HTR-8/SVneo (cell line): ENCODE measurements around the gene PPIP5K1.

Source experiments
- DNase-seq: peaks from one replicate; pipeline ENCODE4 v3.0.0; 2011; ENCODE audit warnings: low spot score, mixed read lengths; ENCODE audit not compliant: insufficient read length
- FAIRE-seq: peaks from 2 replicates; lab custom pipeline; 2011; peaks lifted over from hg19 to GRCh38; lab: Jason Lieb, UNC

Gene PPIP5K1

DNA sequence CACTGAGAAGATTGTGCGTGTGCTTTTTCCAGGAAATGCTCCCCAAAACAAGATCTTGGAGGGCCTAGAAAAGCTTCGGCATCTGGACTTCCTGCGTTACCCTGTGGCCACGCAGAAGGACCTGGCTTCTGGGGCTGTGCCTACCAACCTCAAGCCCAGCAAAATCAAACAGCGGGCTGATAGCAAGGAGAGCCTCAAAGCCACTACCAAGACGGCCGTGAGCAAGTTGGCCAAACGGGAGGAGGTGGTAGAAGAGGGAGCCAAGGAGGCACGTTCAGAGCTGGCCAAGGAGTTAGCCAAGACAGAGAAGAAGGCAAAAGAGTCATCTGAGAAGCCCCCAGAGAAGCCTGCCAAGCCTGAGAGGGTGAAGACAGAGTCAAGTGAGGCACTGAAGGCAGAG is 67.8 kb downstream of the PPIP5K1 start:
- FAIRE-seq, result no peak
- no peak for DNase-seq

DNA sequence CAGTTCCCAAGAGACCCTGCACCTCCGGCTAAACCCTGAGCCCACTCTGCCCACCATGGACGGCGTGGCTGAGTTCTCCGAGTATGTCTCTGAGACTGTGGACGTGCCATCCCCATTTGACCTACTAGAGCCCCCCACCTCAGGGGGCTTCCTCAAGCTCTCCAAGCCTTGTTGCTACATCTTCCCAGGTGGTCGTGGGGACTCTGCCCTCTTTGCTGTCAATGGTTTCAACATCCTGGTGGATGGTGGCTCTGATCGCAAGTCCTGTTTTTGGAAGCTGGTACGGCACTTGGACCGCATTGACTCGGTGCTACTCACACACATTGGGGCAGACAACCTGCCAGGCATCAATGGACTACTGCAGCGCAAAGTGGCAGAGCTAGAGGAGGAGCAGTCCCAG is 68.6 kb downstream of the PPIP5K1 start:
- DNase-seq (no peak), FAIRE-seq (no peak)

DNA sequence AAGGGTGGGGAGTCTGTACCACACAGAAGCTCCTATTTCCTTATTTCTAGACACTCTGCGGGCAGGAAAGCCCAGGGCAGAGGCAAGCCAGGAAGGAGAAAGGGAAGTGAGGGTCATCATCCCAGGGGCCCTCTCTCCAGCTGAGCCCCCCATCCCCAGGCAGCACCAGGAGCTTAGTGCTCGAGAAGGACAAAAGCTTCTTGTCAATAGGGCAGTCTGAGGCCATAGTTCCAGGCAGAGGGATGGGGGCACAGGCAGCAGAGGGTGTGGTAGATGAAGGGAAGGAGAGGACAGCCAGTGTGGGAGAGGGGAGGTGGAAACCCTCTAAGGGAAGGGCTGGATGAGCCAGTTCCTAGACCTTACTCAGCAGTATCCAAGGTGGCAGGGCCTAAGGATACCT is 69.9 kb downstream of the PPIP5K1 start:
- FAIRE-seq (no peak), DNase-seq (no peak)

DNA sequence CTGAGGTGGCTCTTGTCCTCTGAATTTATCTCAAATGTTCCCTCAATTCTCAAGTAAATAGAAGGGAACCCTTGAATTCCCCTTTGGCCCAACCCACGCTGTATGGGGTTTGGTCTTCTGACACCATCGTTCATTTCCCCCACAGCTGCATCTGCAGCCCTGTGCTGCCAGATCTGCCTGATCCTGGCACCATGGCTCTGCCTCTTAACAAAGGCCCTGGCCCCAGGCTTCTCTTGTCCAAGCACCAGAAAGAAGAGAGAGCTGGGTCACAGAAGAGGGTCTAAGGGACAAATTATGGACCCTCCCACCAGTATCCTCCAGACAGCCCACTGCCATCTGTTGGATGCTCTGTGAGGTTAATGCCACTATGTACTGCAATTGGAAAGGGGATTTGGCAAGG is 70.8 kb downstream of the PPIP5K1 start:
- DNase-seq, result no peak
- no peak for FAIRE-seq

DNA sequence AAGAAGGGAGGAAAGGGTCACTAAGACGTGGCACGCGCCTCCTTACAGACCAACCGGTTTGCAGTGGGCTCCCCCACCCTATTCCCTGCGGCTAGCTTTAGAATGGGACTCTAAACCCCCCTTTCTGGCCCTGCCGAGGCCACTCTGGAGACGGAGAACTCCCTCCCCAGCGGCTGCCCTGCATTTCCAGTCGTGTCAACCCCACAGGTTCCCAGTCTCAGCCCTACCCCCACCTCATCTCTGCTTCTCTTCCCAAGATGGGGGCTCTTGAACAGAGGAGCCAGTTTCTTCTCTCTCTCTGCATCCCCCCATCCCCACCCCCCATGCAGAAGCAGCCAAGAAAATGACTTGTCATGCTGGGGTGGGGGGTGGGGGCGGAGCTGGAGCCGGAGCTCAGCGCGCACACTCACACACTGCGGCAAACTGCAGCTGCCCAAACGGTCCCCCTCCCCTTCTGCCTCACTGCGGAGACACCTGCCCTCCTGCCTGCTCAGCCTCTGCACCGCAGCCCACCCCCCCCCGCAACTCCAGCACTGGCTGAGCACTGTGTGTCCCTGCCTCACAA is 71.7 kb downstream of the PPIP5K1 start:
- DNase-seq, result no peak
- FAIRE-seq, result no peak

DNA sequence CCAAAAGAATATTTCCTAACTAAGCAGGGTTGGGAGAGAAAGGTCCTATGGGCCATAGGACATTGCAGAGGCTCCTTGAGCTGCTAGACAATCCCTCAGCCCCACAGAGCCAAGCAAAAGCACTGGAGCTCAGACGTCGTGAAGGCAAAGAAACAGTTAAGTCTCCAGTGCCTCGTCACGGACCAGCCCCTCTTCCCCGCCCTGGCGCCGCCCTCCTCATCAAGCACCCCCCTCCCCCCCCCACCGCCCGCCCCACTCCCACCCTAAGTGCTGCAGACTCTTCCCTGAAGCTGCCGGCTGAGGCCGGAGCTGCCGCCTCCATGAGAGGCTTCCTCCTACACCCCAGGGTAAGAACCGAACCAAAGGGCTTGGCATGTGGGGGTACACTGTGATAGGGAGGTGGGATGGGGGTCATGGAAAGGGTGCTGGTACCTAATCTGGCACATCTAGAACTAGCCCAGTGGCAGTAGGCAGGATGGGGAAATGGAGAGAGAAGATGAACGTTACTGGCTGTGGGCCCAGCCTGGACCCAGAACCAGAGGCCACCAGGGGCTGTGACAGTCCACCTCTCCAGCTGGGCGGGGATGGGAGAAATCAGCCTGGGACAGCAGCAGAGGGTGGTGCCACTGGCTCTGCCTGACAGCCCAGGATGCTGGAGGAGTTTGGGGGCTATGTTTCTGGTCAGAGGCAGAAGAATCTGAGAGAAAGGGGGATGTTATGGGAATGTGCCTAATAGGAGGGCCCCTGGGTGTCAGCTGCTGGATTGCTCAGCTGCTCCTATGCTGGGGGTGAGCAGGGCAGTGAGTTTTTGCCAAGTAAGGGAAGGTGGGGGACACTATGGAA is 72.4 kb downstream of the PPIP5K1 start, which contains the start of gene MAP1A:
MAP1A (plus strand) TSS at position 255 of the 843 bp plus-strand sequence. CDS start 3,866 bp downstream, outside the sequence.
- no peak for DNase-seq
- FAIRE-seq, result no peak

DNA sequence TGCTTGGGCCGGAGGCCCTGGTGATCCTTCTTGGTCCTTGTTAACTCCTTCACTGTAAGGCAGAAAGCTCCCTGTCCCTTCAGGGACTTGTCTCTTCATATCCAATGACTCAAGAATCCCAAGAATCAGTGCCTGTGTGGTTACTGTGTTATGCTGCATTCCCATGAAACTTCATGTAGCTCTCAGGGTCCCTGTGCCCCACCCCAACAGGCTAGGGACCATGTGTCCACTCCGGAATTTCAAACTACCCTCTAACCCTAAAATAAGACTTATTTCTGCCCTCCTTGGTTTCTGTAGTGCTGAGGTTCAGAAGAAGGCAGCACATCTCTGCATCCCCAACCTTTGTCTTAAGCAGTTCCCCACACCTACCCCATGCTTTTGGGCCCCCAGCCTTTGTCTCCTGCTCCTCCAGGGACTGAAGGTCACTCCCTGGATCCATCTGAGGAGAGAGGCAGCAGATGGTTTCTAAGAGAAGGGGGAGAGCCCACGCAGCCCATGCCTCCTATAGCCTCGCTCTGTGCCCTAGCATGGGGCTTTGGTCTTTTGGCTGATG is 73.1 kb downstream of the PPIP5K1 start:
- no peak for DNase-seq
- FAIRE-seq, result no peak

DNA sequence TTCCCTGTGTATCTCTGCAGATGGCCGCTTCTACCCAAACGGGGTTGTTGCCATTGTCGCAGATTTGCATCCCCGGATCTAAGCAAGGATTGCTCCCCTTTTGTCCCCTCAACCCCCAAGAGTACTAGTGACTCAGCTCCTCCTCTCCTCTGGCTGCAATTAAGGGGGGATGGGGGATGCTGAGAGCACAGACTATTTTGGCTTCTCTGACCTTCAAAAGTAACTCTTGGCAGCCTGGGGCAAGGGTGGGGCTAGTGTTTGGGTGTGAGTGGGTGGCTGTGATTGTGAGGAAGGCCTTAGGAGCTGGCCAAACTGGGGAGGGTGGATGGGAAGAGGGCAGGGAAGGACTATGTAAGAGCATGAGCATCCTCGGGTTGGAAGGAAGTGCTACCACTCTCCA is 73.8 kb downstream of the PPIP5K1 start:
- FAIRE-seq, result no peak
- DNase-seq, result no peak

DNA sequence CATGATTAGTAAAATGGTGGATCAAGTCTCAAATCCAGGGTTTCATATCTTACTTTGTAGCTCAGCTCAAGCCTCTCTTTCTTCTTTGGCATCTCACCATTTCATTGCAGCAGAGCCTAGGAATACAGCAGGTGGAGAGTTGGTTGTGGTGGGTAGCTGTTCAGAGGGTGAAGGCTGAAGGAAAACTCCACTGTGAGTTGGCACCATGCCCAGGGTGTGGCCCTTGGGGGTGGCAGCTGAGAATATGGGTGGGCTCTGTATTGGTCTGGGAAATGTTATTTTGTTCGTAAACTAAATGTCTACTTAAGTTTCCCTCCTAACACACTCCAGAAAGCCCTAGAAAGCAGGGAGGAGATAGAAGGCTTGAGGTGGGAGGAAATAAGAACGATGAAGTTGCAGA is 74.3 kb downstream of the PPIP5K1 start:
- FAIRE-seq (no peak), DNase-seq (no peak)

DNA sequence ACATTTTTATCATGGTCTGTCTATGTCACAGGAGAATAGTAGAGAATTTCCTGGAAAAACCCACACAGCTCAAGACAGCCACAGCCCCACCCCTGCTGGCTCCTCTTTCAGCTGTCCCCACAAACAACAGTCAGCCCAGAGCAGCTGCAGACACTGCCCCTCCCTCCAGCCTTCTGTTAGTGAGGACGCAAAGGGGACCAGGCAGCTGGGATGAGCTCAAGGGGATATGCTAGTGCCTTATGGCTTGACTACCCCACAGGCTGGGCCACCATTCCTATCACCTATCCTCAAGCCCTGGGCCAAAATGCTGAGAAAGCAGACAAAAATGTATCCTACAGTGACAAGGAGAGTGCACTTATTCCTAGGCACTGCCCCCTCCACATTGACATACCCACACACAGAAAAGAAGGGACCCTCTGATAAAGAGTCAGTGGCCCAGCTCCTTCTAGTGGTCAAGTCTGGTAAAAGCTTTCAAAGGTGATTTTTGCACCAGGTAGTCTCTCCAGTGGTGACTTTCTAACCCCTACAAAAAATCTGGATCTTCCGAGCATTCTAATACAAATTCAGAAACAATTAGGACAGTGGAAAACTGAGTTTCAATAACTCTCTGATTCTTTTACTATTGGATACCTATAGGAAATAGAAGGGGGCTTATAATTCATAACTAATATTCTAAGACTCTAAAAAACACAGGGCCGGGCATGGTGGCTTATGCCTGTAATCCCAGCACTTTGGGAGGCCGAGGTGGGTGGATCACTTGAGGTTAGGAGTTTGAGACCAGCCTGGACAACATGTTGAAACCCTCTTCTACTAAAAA is 75.6 kb downstream of the PPIP5K1 start:
- FAIRE-seq (no peak), DNase-seq (no peak)

DNA sequence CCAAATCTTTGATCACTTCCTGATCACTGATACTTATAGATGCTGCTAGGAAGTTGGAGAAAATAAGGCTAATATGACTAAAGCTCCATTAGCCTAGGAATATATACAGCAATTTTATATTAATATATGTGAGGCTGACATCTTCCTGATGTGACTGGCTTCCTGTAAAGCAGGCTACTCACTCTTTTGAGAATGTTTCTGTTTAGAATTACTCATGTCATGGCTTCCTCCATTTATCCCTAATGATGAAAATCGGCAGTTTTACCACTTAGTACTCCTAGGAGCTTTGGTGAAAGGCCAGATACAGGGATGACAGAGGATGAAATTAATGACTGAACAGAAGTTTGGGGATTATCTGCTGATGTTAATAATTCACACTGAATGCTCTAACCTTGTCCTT is 76.5 kb downstream of the PPIP5K1 start:
- no peak for FAIRE-seq

DNA sequence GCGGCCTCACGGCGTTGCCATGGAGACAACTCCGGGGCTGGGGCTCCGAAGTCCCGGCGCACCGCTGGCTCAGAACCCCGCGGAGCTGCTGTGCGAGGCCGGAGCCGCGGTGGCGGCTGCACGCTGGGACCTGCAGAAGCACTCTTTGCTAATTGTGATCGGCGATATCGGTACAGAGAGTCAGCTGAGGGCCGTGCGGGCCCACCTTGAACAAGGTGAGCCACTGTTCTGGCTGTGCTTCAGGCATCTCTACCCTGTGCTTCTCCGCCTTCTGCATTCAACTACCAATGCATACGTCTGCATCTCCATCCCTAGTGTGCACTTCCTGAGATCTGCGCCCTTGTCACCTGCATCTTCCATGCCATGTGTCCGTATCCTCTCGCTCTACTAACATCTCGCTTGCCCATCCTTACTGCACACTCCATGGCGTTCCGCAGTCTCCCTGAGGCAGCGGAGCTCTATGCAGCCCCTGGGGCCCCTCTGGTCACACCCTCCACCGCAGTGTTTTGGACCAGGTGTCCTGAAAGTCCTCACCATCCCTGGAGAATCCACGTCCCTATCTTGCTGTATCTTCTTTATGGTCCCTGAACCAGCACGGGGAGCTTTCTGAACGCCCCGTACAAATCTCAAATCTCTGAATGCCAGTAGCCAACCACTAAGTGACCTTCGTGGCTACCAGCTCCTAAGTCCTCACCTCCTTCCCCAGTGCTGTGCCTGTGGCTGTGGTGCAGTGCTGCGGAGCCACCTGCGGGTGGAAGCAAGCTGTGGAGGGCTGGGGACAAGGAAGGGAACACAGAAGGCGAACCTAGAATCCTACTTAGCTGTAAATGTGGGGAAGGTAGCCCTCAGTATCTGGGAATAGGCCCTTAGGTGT is 78.8 kb downstream of the PPIP5K1 start:
- FAIRE-seq (no peak), DNase-seq (no peak)

More for the DNA sequence above, 76.5 kb downstream of the PPIP5K1 start:
- no peak for DNase-seq

DNA sequence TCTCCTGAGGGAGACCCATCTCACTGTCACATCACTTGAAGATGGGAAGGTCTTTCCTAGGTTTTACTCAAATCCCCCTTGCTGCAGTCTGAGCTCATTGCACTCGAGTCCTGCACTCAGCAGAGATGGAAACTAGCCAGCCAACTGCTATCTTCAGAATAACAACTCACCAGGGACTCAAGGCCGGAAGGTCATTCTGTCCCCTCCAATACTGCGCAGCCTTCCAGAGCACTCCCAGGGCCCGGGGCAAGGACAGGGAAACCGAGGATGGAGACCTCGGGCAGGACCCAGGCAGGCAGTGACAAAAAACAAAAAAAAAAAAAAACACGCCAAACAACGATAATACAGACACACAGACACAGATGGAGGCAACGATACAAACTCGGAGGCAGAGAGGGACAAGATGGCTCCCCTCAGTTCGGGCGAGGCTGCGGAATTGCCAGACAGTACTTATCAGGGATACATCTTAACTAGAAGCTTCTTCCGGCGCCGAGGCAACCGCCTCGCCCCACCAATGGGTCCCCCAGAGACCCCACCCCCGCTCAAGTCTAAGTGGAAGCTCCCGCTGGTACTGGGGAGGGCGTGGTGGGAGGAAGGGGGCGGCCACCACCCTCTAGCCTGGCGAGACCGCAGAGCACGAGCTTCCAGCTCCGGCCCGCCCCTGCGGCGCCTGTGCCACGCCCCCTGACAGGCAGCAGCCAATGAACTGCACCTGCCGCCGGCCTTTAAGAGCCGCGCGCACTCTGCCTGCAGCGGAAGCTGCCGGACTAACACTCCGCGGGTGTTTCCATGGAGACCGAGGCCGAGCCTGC is 79.6 kb downstream of the PPIP5K1 start:
- FAIRE-seq (peak; percentile 70), DNase-seq (peak; percentile 95)

DNA sequence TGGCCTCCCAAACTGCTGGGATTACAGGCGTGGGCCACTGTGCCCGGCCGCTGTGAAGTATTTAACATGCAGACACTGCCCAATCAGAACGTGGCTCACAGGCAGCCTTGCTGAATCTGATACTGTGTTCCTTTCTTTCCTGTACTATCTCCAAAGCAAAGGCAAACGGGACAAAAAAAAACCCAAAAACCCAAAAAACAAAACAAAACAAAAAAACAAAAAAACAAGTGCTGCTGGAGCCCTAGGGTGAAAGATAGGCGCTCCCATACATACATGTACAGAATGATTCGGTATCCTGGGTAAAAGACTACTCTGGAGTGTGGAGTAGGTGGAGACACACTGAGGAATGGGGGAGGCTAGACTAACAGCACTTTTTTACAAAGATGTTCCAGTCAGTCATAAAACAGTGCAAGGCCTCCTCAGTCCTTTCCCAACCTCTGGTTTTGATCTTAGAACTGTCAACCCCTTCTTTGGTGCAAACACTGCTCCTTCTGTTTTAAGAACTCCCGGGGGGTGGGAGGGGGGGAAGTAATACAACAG is 80.3 kb downstream of the PPIP5K1 start:
- no peak for FAIRE-seq
- DNase-seq, result no peak

DNA sequence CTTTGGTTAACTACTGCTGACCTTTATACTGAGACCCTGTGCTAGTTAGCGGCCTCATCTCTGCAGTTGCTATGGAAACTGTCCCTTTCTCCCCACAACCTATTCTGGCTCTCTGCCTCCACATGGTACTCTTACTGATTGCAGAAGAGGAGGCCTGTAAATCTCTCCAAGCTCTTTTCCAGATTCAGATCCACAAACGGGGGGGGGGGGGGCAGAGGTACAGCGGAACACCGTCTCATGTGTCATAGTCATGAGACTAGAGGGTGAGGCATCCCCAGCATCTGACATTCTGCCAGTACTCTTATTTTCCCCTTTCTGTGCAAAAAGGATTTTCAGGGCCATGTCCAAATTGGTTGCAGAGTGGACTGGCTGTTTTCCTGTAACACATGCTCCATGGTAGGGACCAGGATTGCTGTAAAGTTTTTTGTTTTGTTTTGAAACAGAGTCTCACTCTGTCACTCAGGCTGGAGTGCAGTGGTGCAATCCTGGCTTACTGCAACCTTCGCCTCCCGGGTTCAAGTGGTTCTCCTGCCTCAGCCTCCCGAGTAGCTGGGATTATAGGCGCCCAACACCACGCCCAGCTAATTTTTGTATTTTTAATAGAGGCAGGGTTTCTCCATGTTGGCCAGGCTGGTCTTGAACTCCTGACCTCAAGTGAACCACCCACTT is 80.9 kb downstream of the PPIP5K1 start:
- FAIRE-seq, result no peak

DNA sequence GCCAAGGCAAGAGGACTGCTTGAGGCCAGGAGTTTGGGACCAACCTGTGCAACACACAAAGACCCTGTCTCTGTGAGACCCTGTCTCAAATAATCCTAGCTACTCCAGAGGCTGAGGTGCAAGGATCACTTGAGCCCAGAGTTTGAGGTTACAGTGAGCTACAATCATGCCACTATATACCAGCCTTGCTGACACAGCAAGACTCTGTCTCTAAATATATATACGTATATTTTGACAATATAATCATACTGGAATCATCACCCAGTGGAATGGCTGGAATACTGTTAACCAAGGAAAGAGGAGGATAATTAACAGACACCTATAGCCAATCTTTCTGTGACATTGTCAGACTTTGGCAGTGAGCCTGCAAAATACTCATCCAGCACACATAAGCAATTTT is 81.6 kb downstream of the PPIP5K1 start:
- DNase-seq, result no peak

More for the DNA sequence above, 80.9 kb downstream of the PPIP5K1 start:
- DNase-seq, result no peak

DNA sequence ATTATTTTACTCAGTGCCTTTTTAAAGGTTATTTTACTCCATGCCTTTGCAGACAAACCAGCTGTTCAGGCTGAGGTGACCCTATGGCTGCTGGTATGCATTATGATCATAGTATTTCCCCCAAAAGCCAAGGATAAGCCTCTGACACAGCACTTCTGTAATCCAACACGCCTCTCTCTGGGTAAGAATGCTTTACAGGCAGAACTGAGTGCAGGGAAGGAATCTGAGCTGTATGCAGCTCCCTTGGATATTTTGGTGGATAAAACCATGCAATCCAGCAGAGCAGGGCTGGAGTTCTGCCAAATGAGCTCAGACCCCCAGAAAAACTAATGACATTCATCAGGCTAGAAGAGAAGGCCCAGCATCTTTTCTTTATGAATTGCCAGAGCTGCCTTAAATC is 84.3 kb downstream of the PPIP5K1 start:
- no peak for FAIRE-seq

More for the DNA sequence above, 81.6 kb downstream of the PPIP5K1 start:
- FAIRE-seq, result no peak

DNA sequence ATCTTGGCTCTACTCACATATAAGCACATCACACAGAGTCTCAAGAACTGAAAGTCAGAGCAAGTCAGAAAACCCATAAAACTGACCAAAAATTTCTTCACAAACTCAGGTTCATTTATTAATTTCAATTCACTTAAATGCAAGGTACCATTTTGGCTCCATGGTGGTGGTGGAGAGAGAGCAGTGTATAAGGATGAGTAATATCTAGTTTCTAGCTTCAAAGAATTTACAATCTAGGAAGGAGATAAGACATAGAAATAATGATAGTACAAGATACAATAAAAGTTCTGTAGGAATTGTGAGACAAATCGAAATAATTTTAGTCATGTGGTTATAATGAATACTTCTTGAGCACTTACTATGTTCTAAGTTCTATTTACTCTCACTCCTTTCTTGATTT is 90.4 kb downstream of the PPIP5K1 start:
- FAIRE-seq (no peak), DNase-seq (no peak)

More for the DNA sequence above, 84.3 kb downstream of the PPIP5K1 start:
- no peak for DNase-seq
